Neural progenitor cell (in vitro differentiated cells): ENCODE data around the gene SERINC4. TPM values are rescaled to one million over a fixed set of nuclear protein-coding genes. Genes with fewer than 3 reads are reported as not detected.

Source experiments
- DNase-seq: peaks from one replicate; pipeline ENCODE4 v3.0.0-alpha.2; 2016; ENCODE audit warnings: low spot score
- H2AFZ ChIP-seq: fragments of 200-600 bp; sonication (generic); replicated peaks from 2 replicates; pipeline ENCODE4 v1.6.1; 2016; ENCODE audit warnings: antibody characterized with exemption
- H3F3A ChIP-seq: fragments of 200-600 bp; sonication (generic); 2 replicates; pipeline ENCODE4 v1.6.1; 2016; ENCODE audit warnings: antibody characterized with exemption, low read depth
- H3K27ac ChIP-seq: fragments of 200-600 bp; sonication (generic); 2 replicates; pipeline ENCODE4 v1.5.1; 2016; ENCODE audit warnings: mild to moderate bottlenecking
- H3K27me3 ChIP-seq: fragments of 200-600 bp; sonication (generic); 2 replicates; pipeline ENCODE4 v1.6.1; 2016; ENCODE audit warnings: mild to moderate bottlenecking, moderate library complexity
- H3K36me3 ChIP-seq: fragments of 200-600 bp; sonication (generic); 2 replicates; pipeline ENCODE4 v1.5.1; 2016
- H3K4me1 ChIP-seq: fragments of 200-600 bp; sonication (generic); 2 replicates; pipeline ENCODE4 v1.6.1; 2016; ENCODE audit warnings: mixed run types
- H3K4me2 ChIP-seq: fragments of 200-600 bp; sonication (generic); 2 replicates; pipeline ENCODE4 v1.6.1; 2016
- H3K4me3 ChIP-seq: fragments of 200-600 bp; sonication (generic); 2 replicates; pipeline ENCODE4 v1.5.1; 2016
- H3K79me2 ChIP-seq: fragments of 200-600 bp; sonication (generic); 2 replicates; pipeline ENCODE4 v1.6.1; 2016; ENCODE audit warnings: low read depth
- H3K9ac ChIP-seq: fragments of 200-600 bp; sonication (generic); 2 replicates; pipeline ENCODE4 v1.6.1; 2016
- H3K9me3 ChIP-seq: fragments of 200-600 bp; sonication (generic); 2 replicates; pipeline ENCODE4 v1.5.1; 2016; ENCODE audit warnings: low read depth
- H4K20me1 ChIP-seq: fragments of 200-600 bp; sonication (generic); 2 replicates; pipeline ENCODE4 v1.6.1; 2016; ENCODE audit warnings: low read depth
- H3K27ac Mint-ChIP-seq: 3 replicates; pipeline ENCODE4 v1.8.0; 2021; ENCODE audit warnings: mixed read lengths
- H3K27me3 Mint-ChIP-seq: 2 replicates; pipeline ENCODE4 v1.8.0; 2022; ENCODE audit warnings: low read depth, mild to moderate bottlenecking, inconsistent platforms, moderate library complexity, mixed read lengths; ENCODE audit not compliant: insufficient read depth
- H3K36me3 Mint-ChIP-seq: 3 replicates; pipeline ENCODE4 v1.8.0; 2021; ENCODE audit warnings: mixed read lengths
- H3K4me1 Mint-ChIP-seq: 3 replicates; pipeline ENCODE4 v1.8.0; 2021; ENCODE audit warnings: mixed read lengths
- H3K4me3 Mint-ChIP-seq: 3 replicates; pipeline ENCODE4 v1.8.0; 2021; ENCODE audit warnings: mild to moderate bottlenecking, moderate library complexity, mixed read lengths
- H3K9me3 Mint-ChIP-seq: 3 replicates; pipeline ENCODE4 v1.8.0; 2020; ENCODE audit warnings: mixed read lengths
- EZH2 ChIP-seq: fragments of 200-600 bp; sonication (generic); IDR thresholded peaks from 2 replicates; pipeline ENCODE4 v1.6.1; 2017; ENCODE audit warnings: antibody characterized with exemption, mild to moderate bottlenecking, moderate library complexity
- EZH2phosphoT487 ChIP-seq: fragments of 200-600 bp; sonication (generic); IDR thresholded peaks from 2 replicates; pipeline ENCODE4 v1.6.1; 2017; ENCODE audit warnings: antibody characterized with exemption
- total RNA-seq: library from RNA; depleted of rRNA; stranded (reverse); fragments of >200 nt; gene quantifications from 2 replicates; pipeline ENCODE4 v1.2.3, GENCODE V29; 2015; ENCODE audit warnings: low replicate concordance
- TF ChIP-seq, protein P1 (sequence below): fragments of 200-600 bp; sonication (generic); IDR thresholded peaks from 2 replicates; pipeline ENCODE4 v1.5.1; 2017; ENCODE audit warnings: antibody characterized with exemption, mild to moderate bottlenecking

The SERINC4 gene
- total RNA-seq, 1 donor from 2014 or later, result not detected

DNA sequence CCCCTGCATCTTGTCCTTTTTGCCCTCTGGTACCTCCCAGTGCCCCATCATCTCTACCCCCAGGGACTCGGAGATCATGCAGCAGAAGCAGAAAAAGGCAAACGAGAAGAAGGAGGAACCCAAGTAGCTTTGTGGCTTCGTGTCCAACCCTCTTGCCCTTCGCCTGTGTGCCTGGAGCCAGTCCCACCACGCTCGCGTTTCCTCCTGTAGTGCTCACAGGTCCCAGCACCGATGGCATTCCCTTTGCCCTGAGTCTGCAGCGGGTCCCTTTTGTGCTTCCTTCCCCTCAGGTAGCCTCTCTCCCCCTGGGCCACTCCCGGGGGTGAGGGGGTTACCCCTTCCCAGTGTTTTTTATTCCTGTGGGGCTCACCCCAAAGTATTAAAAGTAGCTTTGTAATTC lies 6.4 kb downstream of the SERINC4 start:
- H4K20me1 ChIP-seq, result peaks cover 38% of the 10 kb centered on the region
- H3K27me3 ChIP-seq, result no peaks in the 10 kb centered on the region
- Mint-ChIP-seq H3K9me3 (no peaks in the 10 kb centered on the region), H3K27ac (peak overlapping the region; percentile 87), H3K36me3 (peaks cover 32% of the 10 kb centered on the region), H3K27me3 (peaks cover 10% of the 10 kb centered on the region), H3K4me3 (peak overlapping the region; percentile 98), H3K4me1 (peaks cover 35% of the 10 kb centered on the region)
- H3K79me2 ChIP-seq, result peaks cover 31% of the 10 kb centered on the region
- no peak overlapping the region for H2AFZ ChIP-seq
- peak overlapping the region; percentile 99 for H3K4me3 ChIP-seq
- no peak for TF ChIP-seq EZH2
- TF ChIP-seq EZH2phosphoT487, result no peak
- H3K4me2 ChIP-seq, result peak overlapping the region; percentile 94
- DNase-seq, result no peak
- no peaks in the 10 kb centered on the region for H3K36me3 ChIP-seq
- H3K4me1 ChIP-seq, result peaks cover 13% of the 10 kb centered on the region
- H3K27ac ChIP-seq, result no peak overlapping the region
- no peaks in the 10 kb centered on the region for H3K9me3 ChIP-seq
- no peak overlapping the region for H3K9ac ChIP-seq
- H3F3A ChIP-seq, result peaks cover 38% of the 10 kb centered on the region

DNA sequence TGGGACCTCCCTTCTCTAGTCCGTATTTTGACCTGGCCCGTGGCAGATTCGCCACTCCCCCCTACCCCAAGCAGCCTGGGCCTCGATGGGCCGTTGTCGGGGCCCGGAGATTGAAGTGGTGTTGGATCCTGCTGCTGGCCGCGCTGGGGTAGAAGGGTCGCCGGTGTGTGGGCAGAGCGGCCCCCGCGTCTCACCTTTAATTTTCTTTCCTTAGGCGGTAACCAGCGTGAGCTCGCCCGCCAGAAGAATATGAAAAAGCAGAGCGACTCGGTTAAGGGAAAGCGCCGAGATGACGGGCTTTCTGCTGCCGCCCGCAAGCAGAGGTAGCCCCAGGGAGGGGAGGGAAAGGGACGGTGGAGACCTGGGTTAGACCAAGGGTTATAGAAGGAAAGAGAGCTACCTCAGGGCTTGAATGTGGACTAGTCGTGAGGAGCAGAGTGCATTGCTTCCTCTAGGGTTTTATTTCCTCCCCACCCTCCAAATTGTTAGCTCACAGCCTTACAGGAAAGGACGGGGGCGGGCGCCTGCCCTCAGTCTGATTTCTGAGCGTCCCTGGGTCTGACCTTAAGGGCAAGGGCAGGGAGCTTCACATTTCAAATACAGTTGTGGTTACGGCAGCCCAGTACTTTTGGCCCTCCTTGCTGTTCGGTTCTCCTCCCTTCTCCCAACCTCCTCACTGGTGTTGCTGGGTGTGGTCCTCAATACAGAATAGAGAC lies 7.1 kb downstream of the SERINC4 start:
- Histone ChIP-seq H3K79me2 (peaks cover 31% of the 10 kb centered on the region), H4K20me1 (peaks cover 38% of the 10 kb centered on the region), H3K27me3 (no peaks in the 10 kb centered on the region), H3F3A (peaks cover 34% of the 10 kb centered on the region), H3K9me3 (no peaks in the 10 kb centered on the region), H3K4me1 (peaks cover 13% of the 10 kb centered on the region), H3K27ac (peak overlapping the region; percentile 72), H3K4me3 (peak overlapping the region; percentile 99), H3K4me2 (peak overlapping the region; percentile 94), H3K36me3 (no peaks in the 10 kb centered on the region), H3K9ac (peak overlapping the region; percentile 79), H2AFZ (peak overlapping the region; percentile 37)
- peaks cover 7% of the 10 kb centered on the region for H3K27me3 Mint-ChIP-seq
- H3K4me1 Mint-ChIP-seq, result peaks cover 32% of the 10 kb centered on the region
- TF ChIP-seq EZH2 (no peak), EZH2phosphoT487 (no peak)
- TF ChIP-seq, protein P1, sequence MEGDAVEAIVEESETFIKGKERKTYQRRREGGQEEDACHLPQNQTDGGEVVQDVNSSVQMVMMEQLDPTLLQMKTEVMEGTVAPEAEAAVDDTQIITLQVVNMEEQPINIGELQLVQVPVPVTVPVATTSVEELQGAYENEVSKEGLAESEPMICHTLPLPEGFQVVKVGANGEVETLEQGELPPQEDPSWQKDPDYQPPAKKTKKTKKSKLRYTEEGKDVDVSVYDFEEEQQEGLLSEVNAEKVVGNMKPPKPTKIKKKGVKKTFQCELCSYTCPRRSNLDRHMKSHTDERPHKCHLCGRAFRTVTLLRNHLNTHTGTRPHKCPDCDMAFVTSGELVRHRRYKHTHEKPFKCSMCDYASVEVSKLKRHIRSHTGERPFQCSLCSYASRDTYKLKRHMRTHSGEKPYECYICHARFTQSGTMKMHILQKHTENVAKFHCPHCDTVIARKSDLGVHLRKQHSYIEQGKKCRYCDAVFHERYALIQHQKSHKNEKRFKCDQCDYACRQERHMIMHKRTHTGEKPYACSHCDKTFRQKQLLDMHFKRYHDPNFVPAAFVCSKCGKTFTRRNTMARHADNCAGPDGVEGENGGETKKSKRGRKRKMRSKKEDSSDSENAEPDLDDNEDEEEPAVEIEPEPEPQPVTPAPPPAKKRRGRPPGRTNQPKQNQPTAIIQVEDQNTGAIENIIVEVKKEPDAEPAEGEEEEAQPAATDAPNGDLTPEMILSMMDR, result no peak
- peak overlapping the region; percentile 98 for H3K27ac Mint-ChIP-seq
- H3K36me3 Mint-ChIP-seq, result peaks cover 30% of the 10 kb centered on the region
- H3K4me3 Mint-ChIP-seq, result peak overlapping the region; percentile 98
- DNase-seq, result peak; percentile 33
- H3K9me3 Mint-ChIP-seq, result no peaks in the 10 kb centered on the region

DNA sequence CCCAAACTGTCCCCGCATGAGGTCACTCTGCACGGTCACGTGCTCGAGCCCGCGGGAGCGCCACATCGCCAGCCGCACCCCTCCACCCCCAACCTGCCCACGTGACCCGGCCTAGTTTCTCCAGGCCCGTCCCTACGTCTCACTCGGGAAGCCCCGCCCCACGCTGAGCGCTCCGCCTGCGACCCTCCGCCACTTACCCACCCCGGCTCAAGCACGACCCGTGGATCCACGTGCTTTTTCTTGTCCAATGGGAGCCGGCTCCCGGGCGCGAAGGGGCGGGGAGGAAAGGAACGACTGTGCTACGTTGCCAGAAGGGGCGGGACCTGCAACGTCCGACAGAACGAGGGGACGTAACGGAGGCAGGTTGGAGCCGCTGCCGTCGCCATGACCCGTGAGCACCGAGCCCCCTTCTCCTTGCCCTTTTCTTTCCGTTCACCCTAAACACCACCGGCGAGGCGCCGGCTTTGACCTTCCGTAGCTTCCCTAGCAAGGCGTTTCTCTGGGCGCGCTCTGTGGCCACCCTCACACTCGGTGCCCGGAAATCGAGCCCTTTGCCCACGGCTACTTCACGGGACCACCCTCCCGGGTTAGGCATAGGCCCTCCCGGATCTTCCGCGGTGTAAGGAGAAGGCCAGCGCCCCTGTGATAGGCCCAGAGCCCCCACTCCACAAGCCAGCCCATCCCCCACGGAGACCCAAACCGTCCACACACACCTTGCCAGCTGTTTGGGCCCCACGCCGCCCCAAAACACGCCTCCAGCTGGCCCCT lies 7.8 kb downstream of the SERINC4 start, which contains the start of gene SERF2:
Gene SERF2, plus strand, starts transcription at position 328 of the 768 bp plus-strand sequence. Its CDS starts 57 bp downstream, at position 385.
- Histone ChIP-seq H3K79me2 (peaks cover 31% of the 10 kb centered on the region), H3K4me3 (peak within 1 kb of the TSS; percentile 99), H3K9me3 (no peaks in the 10 kb centered on the region), H3K4me2 (peak within 1 kb of the TSS; percentile 94), H3K36me3 (no peaks in the 10 kb centered on the region), H3K27me3 (no peaks in the 10 kb centered on the region), H2AFZ (peak within 1 kb of the TSS; percentile 37), H3K9ac (peak within 1 kb of the TSS; percentile 79), H3K27ac (peak within 1 kb of the TSS; percentile 72), H3K4me1 (peaks cover 13% of the 10 kb centered on the region), H3F3A (peaks cover 30% of the 10 kb centered on the region), H4K20me1 (peaks cover 38% of the 10 kb centered on the region)
- Mint-ChIP-seq H3K4me1 (peaks cover 32% of the 10 kb centered on the region), H3K36me3 (peaks cover 30% of the 10 kb centered on the region), H3K4me3 (peak within 1 kb of the TSS; percentile 98), H3K9me3 (no peaks in the 10 kb centered on the region), H3K27me3 (peaks cover 7% of the 10 kb centered on the region), H3K27ac (peak within 1 kb of the TSS; percentile 98)
- DNase-seq, result peak; percentile 99
- TF ChIP-seq, protein P1, result no peak
- TF ChIP-seq EZH2phosphoT487, result no peak
- no peak for TF ChIP-seq EZH2
